GM18505 (cell line): ENCODE measurements around the gene ADARB2.
"Not testable (repeated sequence)": the region's sequence is repeated elsewhere in the genome, so short reads cannot be mapped to it uniquely, and the experiment has no call there.

ENCODE experiments used
- ATAC-seq: cut with Tn5 transposase; IDR thresholded peaks from one replicate; pipeline ENCODE4 v1.9.1; 2021; ENCODE audit not compliant: unreplicated experiment
- POLR2A ChIP-seq: IDR thresholded peaks from 4 replicates; pipeline ENCODE4 v1.6.1; 2011; ENCODE audit warnings: borderline replicate concordance; ENCODE audit not compliant: insufficient read depth, insufficient read length; ENCODE audit errors: extremely low read depth

ADARB2 gene

GRCh38 chr10:1418031-1418550 is 319.2 kb downstream of the ADARB2 start:
- ATAC-seq, result no peak
- TF ChIP-seq POLR2A, result no peak

GRCh38 chr10:1417574-1417973 is 319.8 kb downstream of the ADARB2 start:
- TF ChIP-seq POLR2A, result no peak
- ATAC-seq, result no peak

GRCh38 chr10:1416456-1417037 is 320.8 kb downstream of the ADARB2 start:
- no peak for ATAC-seq
- no peak for TF ChIP-seq POLR2A

- no peak for TF ChIP-seq POLR2A
- no peak for ATAC-seq
Measured at GRCh38 chr10:1414893-1415292, 322.4 kb downstream of the ADARB2 start.

GRCh38 chr10:1414346-1414745 is 323.0 kb downstream of the ADARB2 start:
- not testable (repeated sequence) for ATAC-seq

GRCh38 chr10:1413823-1414222 is 323.5 kb downstream of the ADARB2 start:
- ATAC-seq, result no peak
- no peak for TF ChIP-seq POLR2A

- no peak for TF ChIP-seq POLR2A
- no peak for ATAC-seq
Measured at GRCh38 chr10:1413256-1413655, 324.1 kb downstream of the ADARB2 start.

- ATAC-seq, result no peak
- TF ChIP-seq POLR2A, result no peak
Measured at GRCh38 chr10:1412531-1413189, 324.7 kb downstream of the ADARB2 start.

- ATAC-seq, result no peak
- TF ChIP-seq POLR2A, result no peak
Measured at GRCh38 chr10:1411956-1412355, 325.4 kb downstream of the ADARB2 start.

- ATAC-seq, result no peak
- TF ChIP-seq POLR2A, result no peak
Measured at GRCh38 chr10:1411451-1411850, 325.9 kb downstream of the ADARB2 start.

- no peak for TF ChIP-seq POLR2A
- ATAC-seq, result no peak
Measured at GRCh38 chr10:1410469-1411395, 326.6 kb downstream of the ADARB2 start.

- no peak for ATAC-seq
- TF ChIP-seq POLR2A, result no peak
Measured at GRCh38 chr10:1410032-1410431, 327.3 kb downstream of the ADARB2 start.

- TF ChIP-seq POLR2A, result no peak
Measured at GRCh38 chr10:1409392-1409791, 327.9 kb downstream of the ADARB2 start.

More at GRCh38 chr10:1409392-1409791, 327.9 kb downstream of the ADARB2 start:
- no peak for ATAC-seq
